Measurements from ENCODE around the gene ALK.

The ALK gene

GRCh38 chr2:29215739-29216608 is 705.4 kb downstream of the ALK start:
- DNase-seq = no peak

GRCh38 chr2:29215073-29215472 is 706.3 kb downstream of the ALK start:
- DNase-seq = no peak

GRCh38 chr2:29213888-29214291 is 707.5 kb downstream of the ALK start:
- no peak for DNase-seq

GRCh38 chr2:29212009-29212408 is 709.4 kb downstream of the ALK start:
- DNase-seq = no peak

- no peak for DNase-seq
These were observed 711.8 kb downstream of the ALK start for GRCh38 chr2:29209551-29209950.

- no peak for DNase-seq
These were observed 713.8 kb downstream of the ALK start for GRCh38 chr2:29207352-29208148.

GRCh38 chr2:29206941-29207340 is 714.4 kb downstream of the ALK start:
- DNase-seq = no peak

GRCh38 chr2:29202819-29203495 is 718.4 kb downstream of the ALK start:
- no peak for DNase-seq

- DNase-seq = no peak
These were observed 719.4 kb downstream of the ALK start for GRCh38 chr2:29201979-29202378.

- DNase-seq = peak; percentile 76
These were observed 724.3 kb downstream of the ALK start for GRCh38 chr2:29196792-29197788.

- DNase-seq = no peak
These were observed 725.6 kb downstream of the ALK start for GRCh38 chr2:29195796-29196195.

- DNase-seq = no peak
These were observed 727.7 kb downstream of the ALK start for GRCh38 chr2:29193681-29194080.

- no peak for DNase-seq
These were observed 728.3 kb downstream of the ALK start for GRCh38 chr2:29193111-29193510.

GRCh38 chr2:29192526-29192925 is 728.9 kb downstream of the ALK start:
- DNase-seq = no peak

- no peak for DNase-seq
These were observed 729.6 kb downstream of the ALK start for GRCh38 chr2:29191817-29192216.

GRCh38 chr2:29189052-29189451 is 732.3 kb downstream of the ALK start:
- DNase-seq = no peak

- no peak for DNase-seq
These were observed 733.5 kb downstream of the ALK start for GRCh38 chr2:29187926-29188325.

- DNase-seq = no peak
These were observed 734.6 kb downstream of the ALK start for GRCh38 chr2:29186817-29187216.

- DNase-seq = no peak
These were observed 736.9 kb downstream of the ALK start for GRCh38 chr2:29184531-29184930.

- DNase-seq = no peak
These were observed 738.5 kb downstream of the ALK start for GRCh38 chr2:29182920-29183319.

- DNase-seq = no peak
These were observed 739.1 kb downstream of the ALK start for GRCh38 chr2:29182334-29182733.

- DNase-seq = no peak
These were observed 746.0 kb downstream of the ALK start for GRCh38 chr2:29175338-29175737.
